CD4-positive, CD25-positive, alpha-beta regulatory T cell (primary cell): ENCODE data around the gene AHNAK2. TPM values are rescaled to one million over a fixed set of nuclear protein-coding genes. Genes with fewer than 3 reads are reported as not detected.
A peak's percentile ranks its signal among the peaks of the same experiment; 100 is the strongest.

Experiments used
- ATAC-seq, 2 donors: fragments of 150-1000 bp; cut with Tn5 transposase; one replicate each; pipeline ENCODE4 v1.10.0; 2021; ENCODE audit warnings: low read depth in 2 of 2, moderate number of reproducible peaks in 2 of 2, moderate library complexity in 1 of 2
- DNase-seq, 3 donors: peaks; one replicate each; pipeline versions ENCODE4 v3.0.0 to v3.0.0-alpha.2; 2012 to 2022; ENCODE audit warnings: mixed read lengths in 1 of 3
- H3K27ac ChIP-seq: one replicate; pipeline ENCODE4 v1.7.0; 2013; ENCODE audit warnings: mild to moderate bottlenecking, low read length; ENCODE audit not compliant: insufficient read depth, poor library complexity, severe bottlenecking
- H3K27me3 ChIP-seq: one replicate; pipeline ENCODE4 v1.7.0; 2013; ENCODE audit warnings: low read length; ENCODE audit not compliant: control insufficient read depth, insufficient read depth
- H3K36me3 ChIP-seq: one replicate; pipeline ENCODE4 v1.7.0; 2013; ENCODE audit warnings: mild to moderate bottlenecking, low read length, moderate library complexity; ENCODE audit not compliant: control insufficient read depth, insufficient read depth
- H3K4me1 ChIP-seq: 2 replicates; pipeline ENCODE4 v1.7.0; 2013; ENCODE audit warnings: mild to moderate bottlenecking, low read length; ENCODE audit not compliant: insufficient read depth, control insufficient read depth, poor library complexity, severe bottlenecking
- H3K4me3 ChIP-seq: one replicate; pipeline ENCODE4 v1.7.0; 2013; ENCODE audit warnings: low read depth, mild to moderate bottlenecking, low read length, moderate library complexity
- H3K9me3 ChIP-seq, 2 experiments: 1 replicate in 1 of 2; 2 replicates in 1 of 2; pipeline ENCODE4 v1.7.0; 2013; ENCODE audit warnings: low read length in 2 of 2, mild to moderate bottlenecking in 1 of 2, moderate library complexity in 1 of 2; ENCODE audit not compliant: control insufficient read depth in 2 of 2
- H3K27ac Mint-ChIP-seq, 3 donors: one replicate each; pipeline ENCODE4 v1.8.0; 2020 to 2022; ENCODE audit warnings: mild to moderate bottlenecking in 3 of 3, mixed read lengths in 3 of 3, moderate library complexity in 2 of 3
- H3K27me3 Mint-ChIP-seq: one replicate; pipeline ENCODE4 v1.8.0; 2022; ENCODE audit warnings: mild to moderate bottlenecking, mixed read lengths
- H3K36me3 Mint-ChIP-seq: one replicate; pipeline ENCODE4 v1.8.0; 2020; ENCODE audit warnings: mixed read lengths
- H3K4me1 Mint-ChIP-seq, 4 donors: one replicate each; pipeline ENCODE4 v1.8.0; 2020 to 2022; ENCODE audit warnings: mixed read lengths in 4 of 4, mild to moderate bottlenecking in 1 of 4
- H3K4me3 Mint-ChIP-seq, 4 donors: one replicate each; pipeline ENCODE4 v1.8.0; 2020 to 2022; ENCODE audit warnings: mild to moderate bottlenecking in 4 of 4, mixed read lengths in 4 of 4, moderate library complexity in 3 of 4
- H3K9me3 Mint-ChIP-seq, 7 donors: one replicate each; pipeline ENCODE4 v1.8.0; 2020 to 2022; ENCODE audit warnings: mixed read lengths in 7 of 7, mild to moderate bottlenecking in 3 of 7, moderate library complexity in 2 of 7
- polyA plus RNA-seq, 4 donors: library from polyadenylated mRNA; unstranded; fragments of 300-500 nt; fragmentation: Illumina TruSeq; gene quantifications; one replicate each; pipeline ENCODE4 v1.2.3, GENCODE V29; 2021
- total RNA-seq: library from RNA; stranded (reverse); gene quantifications from one replicate; pipeline ENCODE4 v1.2.3, GENCODE V29; 2022

AHNAK2 gene
- total and polyA plus RNA-seq, 5 donors from 2014 or later, result not detected

- no peak for ATAC-seq
- H3K27ac Mint-ChIP-seq, result peak overlapping the region in 1 of 3 donors; percentile 26
- no peaks in the 10 kb centered on the region for H3K36me3 Mint-ChIP-seq
- no peak for DNase-seq
- no peaks in the 10 kb centered on the region for H3K9me3 Mint-ChIP-seq
- Histone ChIP-seq H3K27ac (no peak overlapping the region), H3K4me1 (no peaks in the 10 kb centered on the region), H3K9me3 (no peaks in the 10 kb centered on the region), H3K4me3 (no peak overlapping the region), H3K36me3 (no peaks in the 10 kb centered on the region), H3K27me3 (no peaks in the 10 kb centered on the region)
- H3K4me1 Mint-ChIP-seq, result no peaks in the 10 kb centered on the region
- peaks cover 7% of the 10 kb centered on the region for H3K27me3 Mint-ChIP-seq
- H3K4me3 Mint-ChIP-seq, result no peak overlapping the region
These were observed 11.8 kb downstream of the AHNAK2 start for GRCh38 chr14:104966261-104966865.

- no peaks in the 10 kb centered on the region for H3K9me3 Mint-ChIP-seq
- Histone ChIP-seq H3K36me3 (no peaks in the 10 kb centered on the region), H3K4me3 (no peak overlapping the region), H3K9me3 (no peaks in the 10 kb centered on the region), H3K27me3 (no peaks in the 10 kb centered on the region), H3K27ac (no peak overlapping the region), H3K4me1 (no peaks in the 10 kb centered on the region)
- H3K36me3 Mint-ChIP-seq, result no peaks in the 10 kb centered on the region
- no peaks in the 10 kb centered on the region for H3K4me1 Mint-ChIP-seq
- no peak for ATAC-seq
- no peak overlapping the region for H3K4me3 Mint-ChIP-seq
- no peak for DNase-seq
- H3K27ac Mint-ChIP-seq, result no peak overlapping the region
- peaks cover 7% of the 10 kb centered on the region for H3K27me3 Mint-ChIP-seq
These were observed 12.5 kb downstream of the AHNAK2 start for GRCh38 chr14:104965561-104966231.

- no peak for ATAC-seq
- H3K27ac Mint-ChIP-seq, result peak overlapping the region in 1 of 3 donors; percentile 90
- no peak overlapping the region for H3K27ac ChIP-seq
- no peaks in the 10 kb centered on the region for H3K9me3 ChIP-seq
- no peak overlapping the region for H3K4me3 Mint-ChIP-seq
- DNase-seq, result no peak
- no peaks in the 10 kb centered on the region for H3K4me1 Mint-ChIP-seq
- H3K4me3 ChIP-seq, result no peak overlapping the region
- H3K27me3 ChIP-seq, result no peaks in the 10 kb centered on the region
- peaks cover 16% of the 10 kb centered on the region for H3K27me3 Mint-ChIP-seq
- H3K4me1 ChIP-seq, result no peaks in the 10 kb centered on the region
- no peaks in the 10 kb centered on the region for H3K9me3 Mint-ChIP-seq
- no peaks in the 10 kb centered on the region for H3K36me3 ChIP-seq
- no peaks in the 10 kb centered on the region for H3K36me3 Mint-ChIP-seq
These were observed 13.6 kb downstream of the AHNAK2 start for GRCh38 chr14:104964546-104964945.

GRCh38 chr14:104957146-104958113 is 20.7 kb downstream of the AHNAK2 start:
- Histone ChIP-seq H3K36me3 (no peaks in the 10 kb centered on the region), H3K27me3 (no peaks in the 10 kb centered on the region), H3K27ac (no peak overlapping the region), H3K4me3 (no peak overlapping the region), H3K4me1 (no peaks in the 10 kb centered on the region), H3K9me3 (no peaks in the 10 kb centered on the region)
- Mint-ChIP-seq H3K27me3 (peaks cover 17% of the 10 kb centered on the region), H3K27ac (no peak overlapping the region), H3K9me3 (no peaks in the 10 kb centered on the region), H3K4me3 (no peak overlapping the region), H3K36me3 (no peaks in the 10 kb centered on the region), H3K4me1 (no peaks in the 10 kb centered on the region)
- ATAC-seq, result no peak
- no peak for DNase-seq

GRCh38 chr14:104956290-104956890 is 21.8 kb downstream of the AHNAK2 start:
- Mint-ChIP-seq H3K27me3 (peaks cover 17% of the 10 kb centered on the region), H3K27ac (no peak overlapping the region), H3K36me3 (no peaks in the 10 kb centered on the region), H3K4me3 (no peak overlapping the region), H3K9me3 (no peaks in the 10 kb centered on the region), H3K4me1 (no peaks in the 10 kb centered on the region)
- Histone ChIP-seq H3K27me3 (no peaks in the 10 kb centered on the region), H3K4me1 (no peaks in the 10 kb centered on the region), H3K36me3 (no peaks in the 10 kb centered on the region), H3K27ac (no peak overlapping the region), H3K9me3 (no peaks in the 10 kb centered on the region), H3K4me3 (no peak overlapping the region)
- ATAC-seq (no peak), DNase-seq (no peak)

GRCh38 chr14:104955396-104955770 is 22.8 kb downstream of the AHNAK2 start:
- no peaks in the 10 kb centered on the region for H3K36me3 ChIP-seq
- Mint-ChIP-seq H3K4me1 (no peaks in the 10 kb centered on the region), H3K4me3 (no peak overlapping the region), H3K27ac (no peak overlapping the region), H3K9me3 (no peaks in the 10 kb centered on the region), H3K36me3 (no peaks in the 10 kb centered on the region), H3K27me3 (peaks cover 15% of the 10 kb centered on the region)
- H3K27me3 ChIP-seq, result no peaks in the 10 kb centered on the region
- H3K4me3 ChIP-seq, result no peak overlapping the region
- no peak overlapping the region for H3K27ac ChIP-seq
- DNase-seq (no peak), ATAC-seq (no peak)
- H3K9me3 ChIP-seq, result no peaks in the 10 kb centered on the region
- no peaks in the 10 kb centered on the region for H3K4me1 ChIP-seq

- no peaks in the 10 kb centered on the region for H3K36me3 ChIP-seq
- Mint-ChIP-seq H3K27ac (peak overlapping the region in 1 of 3 donors; percentile 8), H3K27me3 (peaks cover 10% of the 10 kb centered on the region), H3K4me3 (no peak overlapping the region), H3K9me3 (no peaks in the 10 kb centered on the region), H3K36me3 (no peaks in the 10 kb centered on the region), H3K4me1 (no peaks in the 10 kb centered on the region)
- H3K27ac ChIP-seq, result no peak overlapping the region
- no peak overlapping the region for H3K4me3 ChIP-seq
- H3K4me1 ChIP-seq, result no peaks in the 10 kb centered on the region
- no peak for ATAC-seq
- no peaks in the 10 kb centered on the region for H3K27me3 ChIP-seq
- no peak for DNase-seq
- no peaks in the 10 kb centered on the region for H3K9me3 ChIP-seq
These were observed 23.3 kb downstream of the AHNAK2 start for GRCh38 chr14:104954746-104955395.
